ENCODE results near the gene KIF3C. TPM values are rescaled to one million over a fixed set of nuclear protein-coding genes. Genes with fewer than 3 reads are reported as not detected.
"Not testable (repeated sequence)": the region's sequence is repeated elsewhere in the genome, so short reads cannot be mapped to it uniquely, and the experiment has no call there.

Gene KIF3C
- total RNA-seq, 1 experiment from 2014 or later: 24.7 TPM

DNA sequence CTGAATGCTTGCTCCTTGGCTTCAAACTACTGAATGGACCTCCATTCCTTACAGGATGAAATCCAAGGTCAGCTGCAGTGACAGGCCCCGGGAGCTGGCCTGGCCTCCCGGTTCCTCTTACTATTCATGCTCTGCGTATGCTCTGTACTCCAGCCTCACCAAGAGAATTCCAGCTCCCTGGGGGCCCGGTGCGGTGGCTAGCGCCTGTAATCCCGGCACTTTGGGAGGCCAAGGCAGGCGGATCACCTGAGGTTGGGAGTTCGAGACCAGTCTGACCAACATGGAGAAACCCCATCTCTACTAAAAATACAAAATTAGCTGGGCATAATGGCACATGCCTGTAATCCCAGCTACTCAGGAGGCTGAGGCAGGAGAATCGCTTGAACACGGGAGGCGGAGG, 23.7 kb downstream of the KIF3C start:
- not testable (repeated sequence) for H3K36me3 ChIP-seq (replicated peaks; ENCODE audit: control insufficient read depth, insufficient read depth, low read length); DNase-seq; H3K27me3 ChIP-seq (ENCODE audit: control insufficient read depth, insufficient read depth, low read length); H3K4me3 ChIP-seq (ENCODE audit: insufficient read depth, low read depth, low read length)

DNA sequence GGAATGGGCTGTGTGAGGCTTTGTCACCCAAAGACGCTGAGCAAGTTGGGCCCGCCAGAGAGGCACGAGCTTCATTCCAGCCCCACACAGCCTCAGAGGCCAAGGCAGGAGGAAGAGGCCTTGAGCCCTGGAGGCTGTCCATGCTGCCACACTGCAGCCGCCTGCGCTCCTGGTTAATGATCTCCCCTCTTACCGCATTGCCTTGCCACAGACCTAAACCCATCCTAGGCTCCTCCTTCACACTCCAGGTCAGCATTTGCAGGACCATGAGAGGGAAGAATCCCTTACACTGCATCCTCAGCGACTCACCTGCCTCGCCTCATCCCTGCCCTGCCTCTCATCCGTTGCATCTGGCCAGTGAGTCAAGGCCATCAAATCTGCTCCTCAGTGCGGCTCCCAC, 24.6 kb downstream of the KIF3C start:
- no peak overlapping the region for H3K4me3 ChIP-seq (ENCODE audit: insufficient read depth, low read depth, low read length)
- no peak for DNase-seq
- 0 out of 2 replicates have a peak, but pooled peaks cover 2% of the 10 kb centered on the region for H3K36me3 ChIP-seq (replicated peaks; ENCODE audit: control insufficient read depth, insufficient read depth, low read length)
- no peaks in the 10 kb centered on the region for H3K27me3 ChIP-seq (ENCODE audit: control insufficient read depth, insufficient read depth, low read length)

DNA sequence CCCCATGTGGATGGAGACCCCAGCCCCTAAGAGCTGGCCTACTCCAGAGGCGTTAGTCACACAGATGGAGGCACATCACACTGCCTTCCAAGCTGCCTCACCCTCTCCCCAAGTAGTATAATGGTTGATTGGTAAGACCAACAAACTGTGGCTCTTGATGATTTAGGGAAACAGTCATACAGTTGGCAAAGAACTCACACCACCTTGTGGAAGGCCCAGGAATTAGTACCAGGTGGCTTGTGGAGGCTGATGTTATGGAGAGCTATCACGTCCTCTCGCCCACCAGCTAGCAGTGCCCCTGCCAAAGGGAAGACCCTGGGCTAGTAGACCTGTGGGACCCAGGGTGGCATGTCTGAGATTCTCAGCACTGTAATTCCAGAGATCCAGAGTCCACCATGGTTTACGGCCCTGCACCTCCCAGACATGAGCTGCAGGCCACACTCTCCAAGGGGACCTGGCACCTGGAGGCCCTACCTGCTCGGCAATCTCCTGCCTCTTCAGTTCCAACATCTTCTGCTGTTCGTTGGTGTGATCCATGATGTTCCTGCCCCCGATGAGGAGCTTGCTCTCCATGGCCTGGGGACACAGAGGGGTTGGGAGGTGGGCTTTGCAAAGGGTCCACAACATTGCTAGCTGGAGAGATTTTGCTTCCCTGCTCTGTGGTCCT, 26.3 kb downstream of the KIF3C start:
- Histone ChIP-seq H3K27me3 (ENCODE audit: control insufficient read depth, insufficient read depth, low read length) (no peaks in the 10 kb centered on the region), H3K36me3 (replicated peaks; ENCODE audit: control insufficient read depth, insufficient read depth, low read length) (0 out of 2 replicates have a peak, but pooled peaks cover 2% of the 10 kb centered on the region), H3K4me3 (ENCODE audit: insufficient read depth, low read depth, low read length) (no peak overlapping the region)
- peak; percentile 30 for DNase-seq

DNA sequence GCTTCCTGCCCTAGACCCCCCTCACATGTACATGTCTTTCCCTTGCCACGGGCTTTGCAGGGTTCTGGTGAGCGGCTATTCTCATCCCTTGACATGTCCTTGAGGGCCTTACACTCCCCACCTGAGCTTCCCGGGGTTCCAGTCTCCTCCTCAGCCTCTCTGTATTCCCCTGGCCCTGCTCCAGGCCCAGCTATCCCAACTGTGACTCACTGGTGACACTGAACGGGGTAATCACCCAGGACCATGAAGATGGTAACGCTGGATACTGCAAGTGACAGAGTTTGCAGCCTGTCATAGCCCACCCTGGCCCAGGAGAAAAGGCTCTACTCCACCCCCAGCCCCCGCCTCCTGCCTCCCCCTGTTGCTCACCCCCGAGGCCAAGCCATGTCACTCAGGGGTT, 27.3 kb downstream of the KIF3C start:
- DNase-seq: no peak
- no peaks in the 10 kb centered on the region for H3K27me3 ChIP-seq (ENCODE audit: control insufficient read depth, insufficient read depth, low read length)
- H3K4me3 ChIP-seq (ENCODE audit: insufficient read depth, low read depth, low read length): no peak overlapping the region
- H3K36me3 ChIP-seq (replicated peaks; ENCODE audit: control insufficient read depth, insufficient read depth, low read length): 0 out of 2 replicates have a peak, but pooled peaks cover 3% of the 10 kb centered on the region

DNA sequence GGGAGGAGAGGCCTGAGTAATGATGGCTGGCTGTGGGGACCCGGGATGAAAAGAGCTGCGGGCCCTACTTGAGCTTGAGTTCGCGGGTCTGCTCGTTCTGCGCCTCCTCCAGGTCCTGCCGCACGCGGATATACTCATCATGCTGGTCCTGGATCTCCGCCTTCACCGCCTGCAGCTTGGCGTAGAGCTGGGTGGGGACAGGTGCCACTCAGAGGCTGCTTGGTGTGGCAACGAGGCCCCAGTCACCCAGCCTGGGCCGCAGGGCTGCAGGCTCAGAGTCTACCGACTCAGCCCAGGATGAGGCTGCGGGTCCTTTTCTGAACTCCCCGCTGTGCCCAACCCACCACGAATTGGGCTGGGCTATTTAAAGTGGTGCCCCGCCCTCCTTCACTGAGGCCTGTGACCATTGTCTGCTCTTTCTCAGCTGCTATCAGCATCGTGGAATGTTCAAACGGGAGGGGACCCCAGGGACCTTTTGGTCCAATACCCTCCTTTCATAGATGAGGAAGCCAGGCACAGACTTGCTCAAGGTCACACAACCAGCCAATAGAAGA, 28.0 kb downstream of the KIF3C start:
- H3K4me3 ChIP-seq (ENCODE audit: insufficient read depth, low read depth, low read length): no peak overlapping the region
- DNase-seq: peak; percentile 60

DNA sequence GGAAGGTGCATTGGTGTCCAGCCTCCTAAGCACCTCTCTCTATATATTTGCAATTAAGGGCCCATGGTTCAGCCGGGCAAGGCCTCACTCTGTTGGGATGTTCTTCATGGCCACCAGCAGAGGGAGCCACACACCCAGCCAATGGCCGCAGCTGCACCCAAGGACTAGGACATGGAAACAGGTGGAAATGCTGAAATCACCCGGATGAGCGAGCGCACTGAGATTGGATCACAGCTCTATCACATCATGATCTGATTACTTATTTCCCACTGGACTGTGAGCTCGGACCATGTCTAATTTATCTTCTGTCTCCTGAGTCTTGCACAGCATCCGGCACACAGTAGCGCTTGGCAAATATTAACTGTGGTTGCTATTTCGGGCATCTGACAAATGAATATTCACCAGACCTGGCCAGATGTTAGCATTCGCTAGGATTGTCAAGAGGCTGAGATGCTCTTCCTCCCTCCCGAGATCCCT, 31.2 kb downstream of the KIF3C start:
- DNase-seq: peak; percentile 82
- Histone ChIP-seq H3K36me3 (replicated peaks; ENCODE audit: control insufficient read depth, insufficient read depth, low read length) (peaks cover 4% of the 10 kb centered on the region; the same call in 1 of the 2 replicates), H3K4me3 (ENCODE audit: insufficient read depth, low read depth, low read length) (no peak overlapping the region), H3K27me3 (ENCODE audit: control insufficient read depth, insufficient read depth, low read length) (no peaks in the 10 kb centered on the region)

More for the DNA sequence above, 28.0 kb downstream of the KIF3C start:
- H3K36me3 ChIP-seq (replicated peaks; ENCODE audit: control insufficient read depth, insufficient read depth, low read length): peaks cover 4% of the 10 kb centered on the region; the same call in 1 of the 2 replicates
- no peaks in the 10 kb centered on the region for H3K27me3 ChIP-seq (ENCODE audit: control insufficient read depth, insufficient read depth, low read length)

DNA sequence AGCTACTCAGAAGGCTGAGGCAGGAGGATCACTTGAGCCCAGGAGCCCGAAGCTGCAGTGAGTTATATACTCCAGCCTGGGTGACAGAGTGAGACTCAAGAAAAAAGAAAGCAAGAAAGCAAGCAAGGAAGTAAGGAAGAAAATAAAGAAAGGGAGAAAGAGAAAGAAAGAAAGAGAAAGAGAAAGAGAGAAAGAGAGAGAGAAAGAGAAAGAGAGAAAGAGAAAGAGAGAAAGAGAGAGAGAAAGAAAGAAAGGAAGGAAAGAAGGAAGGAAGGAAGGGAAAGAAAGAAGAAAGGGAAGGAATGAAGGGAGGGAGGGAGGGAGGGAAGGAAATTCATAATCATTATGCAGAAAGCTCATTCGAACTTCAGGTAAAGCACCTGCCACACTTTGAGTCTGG, 33.9 kb downstream of the KIF3C start:
- Histone ChIP-seq H3K36me3 (replicated peaks; ENCODE audit: control insufficient read depth, insufficient read depth, low read length) (peaks cover 2% of the 10 kb centered on the region), H3K27me3 (ENCODE audit: control insufficient read depth, insufficient read depth, low read length) (no peaks in the 10 kb centered on the region), H3K4me3 (ENCODE audit: insufficient read depth, low read depth, low read length) (no peak overlapping the region)
- DNase-seq: no peak

DNA sequence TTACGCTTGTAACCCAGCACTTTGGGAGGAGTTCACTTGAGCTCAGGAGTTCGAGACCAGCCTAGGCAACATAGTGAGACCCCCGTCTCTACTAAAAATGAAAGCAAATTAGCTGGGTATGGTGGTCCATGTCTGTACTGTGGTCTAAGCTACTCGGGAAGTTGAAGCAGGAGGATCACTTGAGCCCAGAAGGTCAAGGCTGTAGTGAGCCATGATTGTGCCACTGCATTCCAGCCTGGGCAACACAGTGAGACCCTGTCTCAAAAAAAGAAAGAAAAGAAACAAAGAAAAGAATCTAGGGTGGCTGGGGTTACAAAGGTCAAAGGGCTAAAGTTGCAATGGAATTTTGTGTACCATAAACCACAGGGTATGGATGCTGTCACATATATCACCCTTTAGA, 41.3 kb downstream of the KIF3C start:
- H3K27me3 ChIP-seq (ENCODE audit: control insufficient read depth, insufficient read depth, low read length): no peaks in the 10 kb centered on the region
- DNase-seq: no peak
- peaks cover 4% of the 10 kb centered on the region for H3K36me3 ChIP-seq (replicated peaks; ENCODE audit: control insufficient read depth, insufficient read depth, low read length)
- H3K4me3 ChIP-seq (ENCODE audit: insufficient read depth, low read depth, low read length): no peak overlapping the region

DNA sequence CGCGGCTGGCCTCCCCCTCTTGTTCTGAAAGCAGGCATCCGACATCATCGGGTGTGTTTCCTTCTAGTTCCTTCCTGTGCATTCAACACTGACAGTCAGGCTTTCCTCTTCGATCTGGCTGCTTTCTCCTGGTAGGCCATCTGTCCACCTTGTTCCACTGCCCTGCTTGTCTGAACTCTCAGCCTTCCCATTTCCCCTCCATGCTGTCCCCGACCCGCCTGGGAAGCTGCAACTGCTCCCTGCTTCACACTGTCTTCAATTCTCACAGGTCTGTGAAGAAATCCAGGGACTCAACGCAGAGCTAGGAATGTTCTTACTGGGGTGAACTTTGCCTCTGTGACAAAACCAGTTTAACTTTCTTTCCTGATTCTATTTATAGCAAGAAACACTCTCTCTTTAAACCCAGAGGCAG, 43.0 kb downstream of the KIF3C start:
- Histone ChIP-seq H3K36me3 (replicated peaks; ENCODE audit: control insufficient read depth, insufficient read depth, low read length) (peaks cover 4% of the 10 kb centered on the region), H3K27me3 (ENCODE audit: control insufficient read depth, insufficient read depth, low read length) (no peaks in the 10 kb centered on the region), H3K4me3 (ENCODE audit: insufficient read depth, low read depth, low read length) (no peak overlapping the region)
- no peak for DNase-seq

DNA sequence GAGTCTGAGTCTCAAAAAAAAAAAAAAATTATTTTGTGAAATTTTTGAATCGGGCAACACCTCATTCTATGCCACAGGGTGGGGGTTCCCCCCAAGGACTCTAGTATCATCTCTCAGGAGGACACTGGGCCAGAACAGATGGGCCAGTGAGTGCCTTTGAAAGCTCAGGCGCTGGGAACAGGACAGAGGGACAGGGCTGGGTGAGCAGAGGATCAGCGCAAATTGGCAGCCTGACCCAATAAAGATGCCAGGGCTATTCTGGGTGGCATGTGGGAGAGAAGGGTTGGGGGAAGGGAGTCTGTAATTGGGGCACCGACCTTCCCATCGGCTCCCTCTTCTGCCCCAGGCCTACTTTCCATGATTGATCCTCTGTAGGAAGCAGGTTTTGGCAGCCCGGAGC, 44.0 kb downstream of the KIF3C start:
- DNase-seq: no peak
- Histone ChIP-seq H3K36me3 (replicated peaks; ENCODE audit: control insufficient read depth, insufficient read depth, low read length) (peaks cover 4% of the 10 kb centered on the region), H3K27me3 (ENCODE audit: control insufficient read depth, insufficient read depth, low read length) (no peaks in the 10 kb centered on the region), H3K4me3 (ENCODE audit: insufficient read depth, low read depth, low read length) (no peak overlapping the region)

DNA sequence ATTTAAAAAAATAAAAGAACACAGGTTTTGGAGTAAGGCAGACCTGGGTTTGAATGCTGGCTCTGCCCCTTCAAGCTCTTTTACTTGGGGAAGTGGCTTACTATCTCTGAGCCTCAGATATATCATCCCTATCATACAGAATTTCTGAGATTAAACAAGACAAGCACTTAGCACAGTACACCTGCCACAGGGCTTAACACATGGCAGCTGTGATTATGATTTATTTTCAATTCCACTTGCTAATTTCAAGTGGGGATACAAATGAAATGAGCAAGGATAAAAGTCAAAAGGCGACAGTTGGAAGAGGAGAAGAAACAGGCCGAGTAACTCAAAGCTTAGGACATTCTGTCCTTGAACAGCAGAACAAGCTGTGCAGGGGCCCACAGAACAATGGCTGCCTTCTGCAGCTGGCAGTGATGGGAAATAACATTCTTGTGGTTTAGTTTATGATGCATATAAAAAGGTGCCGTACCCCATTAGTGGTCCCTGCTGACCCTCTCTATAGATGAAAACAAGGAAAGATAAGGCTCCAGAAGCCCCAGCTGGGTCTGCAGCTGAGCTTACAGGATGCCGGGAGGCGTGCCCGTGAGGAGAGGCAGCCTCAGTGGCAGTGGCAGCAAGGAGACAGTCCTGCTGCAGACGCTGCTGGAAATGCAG, 45.3 kb downstream of the KIF3C start:
- Histone ChIP-seq H3K27me3 (ENCODE audit: control insufficient read depth, insufficient read depth, low read length) (no peaks in the 10 kb centered on the region), H3K4me3 (ENCODE audit: insufficient read depth, low read depth, low read length) (no peak overlapping the region), H3K36me3 (replicated peaks; ENCODE audit: control insufficient read depth, insufficient read depth, low read length) (peaks cover 4% of the 10 kb centered on the region)
- DNase-seq: no peak

DNA sequence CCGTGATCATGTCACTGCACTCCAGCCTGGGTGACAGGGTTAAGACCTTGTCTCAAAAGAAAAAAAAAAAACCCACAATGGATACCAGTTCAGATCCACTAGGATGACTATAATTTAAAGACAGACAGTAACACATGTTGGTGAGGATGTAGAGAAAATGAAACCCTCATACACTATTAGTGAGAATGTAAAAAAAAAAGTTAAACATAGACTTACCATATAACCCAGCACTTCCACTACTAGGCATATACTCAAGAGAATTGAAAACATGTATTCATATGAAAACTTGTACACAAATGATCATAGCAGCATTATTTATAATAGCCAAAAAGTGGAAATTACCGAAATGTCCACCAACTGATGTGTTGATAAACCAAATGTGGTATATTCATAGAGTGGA, 48.7 kb downstream of the KIF3C start:
- Histone ChIP-seq H3K4me3 (ENCODE audit: insufficient read depth, low read depth, low read length) (no peak overlapping the region), H3K27me3 (ENCODE audit: control insufficient read depth, insufficient read depth, low read length) (no peaks in the 10 kb centered on the region), H3K36me3 (replicated peaks; ENCODE audit: control insufficient read depth, insufficient read depth, low read length) (peaks cover 7% of the 10 kb centered on the region)
- no peak for DNase-seq

DNA sequence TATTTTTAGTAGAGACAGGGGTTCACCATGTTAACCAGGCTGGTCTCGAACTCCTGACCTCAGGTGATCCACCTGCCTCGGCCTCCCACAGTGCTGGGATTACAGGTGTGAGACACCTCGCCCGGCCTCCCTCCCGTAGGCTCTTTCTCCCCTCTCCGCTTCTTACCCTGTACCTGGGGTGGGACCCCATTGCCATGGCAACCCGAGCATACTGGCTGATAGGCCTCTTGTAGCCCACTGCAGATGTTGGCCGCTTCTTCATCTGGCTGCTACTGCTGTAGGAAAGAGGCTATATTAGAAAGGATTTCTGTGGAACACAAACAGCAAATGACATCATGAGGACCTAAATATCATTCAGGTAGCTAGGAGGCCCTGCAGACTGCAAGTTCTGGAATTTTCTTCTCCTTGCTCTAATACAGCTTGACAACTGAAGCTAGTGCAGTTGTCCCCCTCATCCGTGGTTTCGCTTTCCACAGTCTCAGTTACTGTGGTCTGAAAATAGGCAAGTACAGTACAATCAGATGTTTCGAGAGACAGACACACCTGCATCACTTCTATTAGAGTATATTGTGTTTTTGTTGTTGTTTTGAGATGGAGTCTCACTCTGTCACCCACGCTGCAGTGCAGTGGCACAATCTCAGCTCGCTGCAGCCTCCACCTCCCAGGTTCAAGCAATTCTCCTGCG, 52.4 kb downstream of the KIF3C start:
- DNase-seq: no peak
- no peaks in the 10 kb centered on the region for H3K27me3 ChIP-seq (ENCODE audit: control insufficient read depth, insufficient read depth, low read length)
- no peak overlapping the region for H3K4me3 ChIP-seq (ENCODE audit: insufficient read depth, low read depth, low read length)
- peaks cover 21% of the 10 kb centered on the region for H3K36me3 ChIP-seq (replicated peaks; ENCODE audit: control insufficient read depth, insufficient read depth, low read length)

DNA sequence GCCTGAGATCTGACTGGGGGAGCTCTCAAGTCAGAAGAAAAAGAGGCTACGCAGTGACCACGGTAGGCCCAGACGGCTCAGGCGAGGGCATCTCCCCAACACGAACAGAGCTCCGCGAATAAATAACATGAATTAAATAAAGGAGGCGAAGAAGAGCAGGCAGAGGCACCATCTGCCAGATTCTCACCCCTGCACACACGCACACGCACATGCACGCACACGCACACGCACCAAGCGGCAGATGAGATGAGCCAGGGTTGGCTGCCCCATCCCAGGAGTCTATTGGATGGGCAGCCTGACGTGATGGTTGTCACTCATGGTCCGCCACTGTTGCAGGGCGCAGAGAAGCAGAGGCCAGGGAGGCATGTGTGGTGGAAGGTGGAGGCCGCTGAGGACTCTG, 53.6 kb downstream of the KIF3C start:
- DNase-seq: no peak

More for the DNA sequence above, 53.6 kb downstream of the KIF3C start:
- Histone ChIP-seq H3K36me3 (replicated peaks; ENCODE audit: control insufficient read depth, insufficient read depth, low read length) (peaks cover 21% of the 10 kb centered on the region), H3K4me3 (ENCODE audit: insufficient read depth, low read depth, low read length) (no peak overlapping the region), H3K27me3 (ENCODE audit: control insufficient read depth, insufficient read depth, low read length) (no peaks in the 10 kb centered on the region)

Data from H7 (cell line).